Left renal cortex interstitium (tissue), 4 donors: ENCODE data around the gene IGFLR1. TPM values are rescaled to one million over a fixed set of nuclear protein-coding genes. Genes with fewer than 3 reads are reported as not detected.
"Not testable (repeated sequence)": the region's sequence is repeated elsewhere in the genome, so short reads cannot be mapped to it uniquely, and the experiment has no call there.

ENCODE experiments used
- DNase-seq, 4 donors: peaks; one replicate each; pipeline ENCODE4 v3.0.0-alpha.2; 2013; ENCODE audit warnings: low read depth in 4 of 4, low spot score in 2 of 4, missing footprints in 1 of 4
- polyA plus RNA-seq, 4 donors: library from polyadenylated mRNA; unstranded; fragments of 120-200 nt; gene quantifications; one replicate each; pipeline ENCODE4 v1.2.1, GENCODE V29; 2013; ENCODE audit not compliant: insufficient read length in 4 of 4

Gene IGFLR1
- polyA plus RNA-seq, 4 donors = 2.8 to 4.6 (median 3.7) TPM

GRCh38 chr19:35727053-35727955, 14.9 kb downstream of the IGFLR1 start:
- no peak for DNase-seq

DNA sequence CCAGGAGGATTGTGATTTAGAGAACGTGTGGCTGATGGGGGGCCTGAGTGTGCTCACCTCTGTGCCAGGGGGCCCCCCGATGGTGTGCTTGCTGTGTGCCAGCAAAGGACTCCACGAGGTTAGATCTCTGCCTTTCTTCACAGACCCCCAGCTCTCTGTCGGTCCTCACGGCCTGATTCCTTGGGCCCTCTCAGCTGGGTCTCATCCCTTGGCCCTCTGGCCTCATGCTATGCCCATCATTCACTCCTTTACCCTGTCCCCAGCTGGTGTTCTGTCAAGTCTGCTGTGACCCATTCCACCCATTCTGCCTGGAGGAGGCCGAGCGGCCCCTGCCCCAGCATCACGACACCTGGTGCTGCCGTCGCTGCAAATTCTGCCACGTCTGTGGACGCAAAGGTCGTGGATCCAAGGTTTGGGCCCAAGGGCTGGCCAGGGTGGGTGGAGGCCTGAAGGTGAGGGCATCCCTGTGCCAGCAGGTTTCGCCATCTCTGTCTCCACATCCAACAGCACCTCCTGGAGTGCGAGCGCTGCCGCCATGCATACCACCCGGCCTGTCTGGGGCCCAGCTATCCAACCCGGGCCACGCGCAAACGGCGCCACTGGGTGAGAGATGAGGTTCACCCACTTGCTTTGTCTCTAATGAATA, 16.9 kb downstream of the IGFLR1 start:
- DNase-seq = no peak

DNA sequence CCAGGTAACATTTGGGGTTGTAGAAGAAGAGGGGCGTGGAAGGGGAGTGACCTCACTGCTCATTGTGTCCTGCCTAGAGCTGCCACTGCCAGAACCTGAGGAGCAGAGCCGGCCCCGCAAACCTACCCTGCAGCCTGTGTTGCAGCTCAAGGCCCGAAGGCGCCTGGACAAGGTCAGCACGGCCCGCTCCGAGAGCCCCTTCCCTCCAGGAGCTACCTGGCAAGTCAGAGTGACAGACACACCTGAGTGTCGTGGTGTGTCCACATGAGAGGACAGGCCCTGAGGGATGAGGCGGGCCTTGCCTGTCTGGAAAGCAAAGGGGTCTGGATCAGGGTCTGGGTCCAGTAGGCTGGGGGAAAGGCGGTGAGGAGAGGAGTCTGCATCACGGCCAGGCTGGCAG, 17.7 kb downstream of the IGFLR1 start:
- DNase-seq = no peak

DNA sequence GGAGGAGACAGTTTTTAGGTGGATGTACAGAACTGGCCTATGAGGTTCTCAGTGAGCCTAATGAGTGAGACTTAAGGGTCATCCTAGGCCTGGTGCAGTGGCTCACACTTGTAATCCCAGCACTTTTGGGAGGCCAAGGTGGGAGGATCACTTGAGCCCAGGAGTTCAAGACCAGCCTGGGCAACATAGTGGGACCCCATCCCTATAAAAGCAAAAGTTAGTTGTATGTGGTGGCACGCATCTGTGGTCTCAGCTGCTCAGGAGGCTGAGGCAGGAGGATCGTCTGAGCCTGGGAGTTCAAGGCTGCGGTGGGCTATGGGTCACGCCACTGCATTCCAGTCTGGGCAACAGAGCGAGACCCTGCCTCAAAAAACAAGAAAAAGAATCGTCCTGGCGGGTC, 18.1 kb downstream of the IGFLR1 start:
- DNase-seq = not testable (repeated sequence)

- no peak for DNase-seq
Observed at GRCh38 chr19:35723671-35724070, 18.6 kb downstream of the IGFLR1 start.

DNA sequence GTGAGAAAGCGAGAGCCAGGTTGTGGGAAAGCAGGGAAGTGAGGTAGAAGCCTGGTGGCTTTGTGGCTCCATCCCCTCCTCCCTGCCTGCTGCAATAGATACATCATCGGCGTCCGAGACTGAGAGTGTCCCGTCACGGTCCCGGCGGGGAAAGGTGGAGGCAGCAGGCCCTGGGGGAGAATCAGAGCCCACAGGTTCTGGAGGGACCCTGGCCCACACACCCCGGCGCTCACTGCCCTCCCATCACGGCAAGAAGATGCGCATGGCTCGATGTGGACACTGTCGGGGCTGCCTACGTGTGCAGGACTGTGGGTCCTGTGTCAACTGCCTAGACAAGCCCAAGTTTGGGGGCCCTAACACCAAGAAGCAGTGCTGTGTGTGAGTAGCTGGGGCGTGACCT, 19.4 kb downstream of the IGFLR1 start:
- DNase-seq = no peak

- no peak for DNase-seq
Observed at GRCh38 chr19:35722461-35722860, 19.8 kb downstream of the IGFLR1 start.

- DNase-seq = no peak
Observed at GRCh38 chr19:35721374-35721773, 20.9 kb downstream of the IGFLR1 start.

DNA sequence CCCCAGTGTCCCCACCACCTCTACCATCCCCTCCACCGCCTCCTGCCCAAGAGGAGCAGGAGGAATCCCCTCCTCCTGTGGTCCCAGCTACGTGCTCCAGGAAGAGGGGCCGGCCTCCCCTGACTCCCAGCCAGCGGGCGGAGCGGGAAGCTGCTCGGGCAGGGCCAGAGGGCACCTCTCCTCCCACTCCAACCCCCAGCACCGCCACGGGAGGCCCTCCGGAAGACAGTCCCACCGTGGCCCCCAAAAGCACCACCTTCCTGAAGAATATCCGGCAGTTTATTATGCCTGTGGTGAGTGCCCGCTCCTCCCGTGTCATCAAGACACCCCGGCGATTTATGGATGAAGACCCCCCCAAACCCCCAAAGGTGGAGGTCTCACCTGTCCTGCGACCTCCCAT, 21.6 kb downstream of the IGFLR1 start:
- DNase-seq = no peak

- no peak for DNase-seq
Observed at GRCh38 chr19:35720163-35720524, 22.1 kb downstream of the IGFLR1 start.

DNA sequence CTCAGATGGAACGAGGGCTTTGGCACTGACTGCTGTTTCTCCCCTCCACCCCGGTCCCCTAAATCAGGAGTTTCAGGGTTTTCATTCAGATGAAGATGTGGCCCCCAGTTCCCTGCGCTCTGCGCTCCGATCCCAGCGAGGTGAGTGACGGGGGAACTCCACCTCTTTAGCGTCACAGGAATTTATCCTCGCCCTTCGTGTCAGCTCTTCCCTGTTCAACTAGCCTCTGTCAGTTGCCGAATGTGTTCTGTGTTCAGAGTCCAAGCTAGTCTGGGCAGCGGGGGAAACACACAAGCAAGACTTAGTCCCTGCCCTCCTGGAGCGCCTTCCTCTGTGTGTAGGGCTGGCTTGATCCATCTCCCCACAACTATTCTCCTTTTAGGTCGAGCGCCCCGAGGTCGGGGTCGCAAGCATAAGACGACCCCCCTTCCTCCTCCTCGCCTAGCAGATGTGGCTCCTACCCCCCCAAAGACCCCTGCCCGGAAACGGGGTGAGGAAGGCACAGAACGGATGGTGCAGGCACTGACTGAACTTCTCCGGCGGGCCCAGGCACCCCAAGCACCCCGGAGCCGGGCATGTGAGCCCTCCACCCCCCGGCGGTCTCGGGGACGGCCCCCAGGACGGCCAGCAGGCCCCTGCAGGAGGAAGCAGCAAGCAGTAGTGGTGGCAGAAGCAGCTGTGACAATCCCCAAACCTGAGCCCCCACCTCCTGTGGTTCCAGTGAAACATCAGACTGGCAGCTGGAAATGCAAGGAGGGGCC, 22.7 kb downstream of the IGFLR1 start:
- no peak for DNase-seq

DNA sequence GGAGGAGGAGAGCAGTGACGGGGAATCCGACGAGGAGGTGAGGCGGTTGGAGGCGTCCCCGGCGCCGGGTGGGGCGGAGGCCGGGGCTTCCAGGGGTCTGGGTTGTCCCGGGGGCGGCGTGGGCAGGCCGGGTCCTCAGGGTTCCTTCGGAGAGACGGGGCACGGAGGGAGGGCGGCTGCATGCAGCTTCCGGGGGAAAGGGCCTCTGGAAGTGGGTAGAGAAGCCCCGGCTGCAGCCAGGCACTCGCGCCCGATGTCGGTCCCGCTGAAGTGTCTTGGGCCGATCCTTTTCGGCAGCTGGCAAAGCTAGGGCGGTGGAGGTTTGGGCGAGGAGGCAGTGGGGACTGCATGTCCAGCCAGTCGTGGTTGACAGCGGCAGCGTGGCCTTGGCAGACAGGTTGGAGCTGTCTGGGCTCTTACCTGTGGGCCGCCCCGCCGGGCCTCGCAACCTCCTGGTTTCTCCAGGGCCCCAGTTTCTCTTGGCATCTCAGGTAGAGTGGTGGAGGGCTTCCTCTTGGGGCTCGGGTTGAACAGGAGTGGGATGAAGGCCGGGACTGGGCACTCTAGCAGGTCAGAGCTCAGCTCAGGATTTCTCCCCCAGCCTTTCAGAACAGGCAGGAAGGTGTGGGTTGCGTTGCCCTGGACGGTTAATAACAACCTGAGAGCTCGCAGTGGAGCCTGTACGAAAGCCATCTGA, 23.8 kb downstream of the IGFLR1 start:
- no peak for DNase-seq

DNA sequence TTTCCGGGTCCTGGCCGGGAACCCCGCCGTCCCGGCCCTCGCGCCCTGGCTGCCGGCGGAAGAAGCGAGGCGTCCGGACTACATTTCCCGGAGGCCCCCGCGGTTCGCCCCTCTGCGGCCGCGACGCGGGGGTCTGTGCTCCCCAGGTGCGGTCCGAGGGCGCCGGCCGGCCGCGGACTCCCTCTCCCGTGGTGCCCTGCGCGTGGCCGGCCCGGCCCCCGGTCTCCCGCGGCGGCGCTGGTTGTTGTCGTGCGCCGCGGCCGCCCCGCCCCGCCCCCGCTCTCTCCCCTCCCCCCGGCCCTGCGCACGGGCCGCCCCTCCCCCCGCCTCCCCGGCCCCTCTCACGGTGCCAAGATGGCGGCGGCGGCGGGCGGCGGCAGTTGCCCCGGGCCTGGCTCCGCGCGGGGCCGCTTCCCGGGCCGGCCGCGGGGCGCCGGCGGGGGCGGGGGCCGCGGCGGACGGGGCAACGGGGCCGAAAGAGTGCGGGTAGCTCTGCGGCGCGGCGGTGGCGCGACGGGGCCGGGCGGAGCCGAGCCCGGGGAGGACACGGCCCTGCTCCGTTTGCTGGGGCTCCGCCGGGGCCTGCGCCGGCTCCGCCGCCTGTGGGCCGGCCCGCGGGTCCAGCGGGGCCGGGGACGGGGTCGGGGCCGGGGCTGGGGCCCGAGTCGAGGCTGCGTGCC, 24.4 kb downstream of the IGFLR1 start, which contains the start of gene KMT2B:
Gene KMT2B (plus strand): TSS at position 339 of the 680 bp plus-strand sequence. CDS start 16 bp downstream, at position 355.
- peak in 2 of 4 donors; percentile 79 to 91 for DNase-seq

DNA sequence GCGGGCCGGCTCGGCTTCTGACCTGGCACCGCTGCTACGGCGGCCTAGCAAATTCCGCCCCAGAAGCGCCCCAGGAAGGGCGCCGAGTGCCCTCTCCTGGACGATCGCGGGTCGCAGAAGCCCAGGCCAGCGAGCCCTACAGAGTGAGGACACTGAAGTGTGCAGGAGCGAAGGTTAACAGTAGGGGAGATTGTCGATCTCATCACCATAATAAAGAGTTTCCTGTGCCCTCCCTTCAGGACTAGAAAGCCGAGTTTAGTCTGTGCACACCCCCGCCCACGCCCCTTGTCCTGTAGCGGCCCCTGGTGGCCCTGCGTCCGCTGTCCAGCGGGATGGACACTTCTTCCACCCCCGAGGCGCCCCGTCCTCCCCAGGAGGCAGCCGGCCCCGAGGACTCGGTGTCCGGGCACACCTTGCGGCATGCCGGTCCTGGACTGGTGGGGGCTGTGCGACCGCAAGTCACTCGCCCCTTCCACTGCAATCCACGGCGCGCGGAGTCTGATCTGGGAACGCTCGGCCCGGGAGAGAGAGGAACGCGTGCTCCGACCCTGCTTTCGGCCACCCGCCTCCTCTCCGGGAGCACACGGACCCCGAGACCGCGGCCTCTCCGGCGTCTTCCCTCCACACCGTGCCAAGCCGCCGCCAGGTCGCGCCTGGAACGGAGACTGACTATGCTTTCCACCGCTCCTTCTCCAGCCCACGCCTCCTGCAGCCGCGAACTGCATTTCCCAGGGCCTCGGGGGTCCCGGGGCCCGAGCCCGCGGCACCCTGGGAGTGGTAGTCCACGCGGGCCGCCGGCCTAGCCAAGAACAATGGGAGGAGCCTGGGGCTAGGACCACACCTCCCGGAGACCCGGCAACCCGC, 25.2 kb downstream of the IGFLR1 start:
- DNase-seq = peak; percentile 55 to 93 (median 74)

GRCh38 chr19:35715981-35716800, 26.1 kb downstream of the IGFLR1 start:
- no peak for DNase-seq

- DNase-seq = no peak
Observed at GRCh38 chr19:35715355-35715809, 26.9 kb downstream of the IGFLR1 start.

DNA sequence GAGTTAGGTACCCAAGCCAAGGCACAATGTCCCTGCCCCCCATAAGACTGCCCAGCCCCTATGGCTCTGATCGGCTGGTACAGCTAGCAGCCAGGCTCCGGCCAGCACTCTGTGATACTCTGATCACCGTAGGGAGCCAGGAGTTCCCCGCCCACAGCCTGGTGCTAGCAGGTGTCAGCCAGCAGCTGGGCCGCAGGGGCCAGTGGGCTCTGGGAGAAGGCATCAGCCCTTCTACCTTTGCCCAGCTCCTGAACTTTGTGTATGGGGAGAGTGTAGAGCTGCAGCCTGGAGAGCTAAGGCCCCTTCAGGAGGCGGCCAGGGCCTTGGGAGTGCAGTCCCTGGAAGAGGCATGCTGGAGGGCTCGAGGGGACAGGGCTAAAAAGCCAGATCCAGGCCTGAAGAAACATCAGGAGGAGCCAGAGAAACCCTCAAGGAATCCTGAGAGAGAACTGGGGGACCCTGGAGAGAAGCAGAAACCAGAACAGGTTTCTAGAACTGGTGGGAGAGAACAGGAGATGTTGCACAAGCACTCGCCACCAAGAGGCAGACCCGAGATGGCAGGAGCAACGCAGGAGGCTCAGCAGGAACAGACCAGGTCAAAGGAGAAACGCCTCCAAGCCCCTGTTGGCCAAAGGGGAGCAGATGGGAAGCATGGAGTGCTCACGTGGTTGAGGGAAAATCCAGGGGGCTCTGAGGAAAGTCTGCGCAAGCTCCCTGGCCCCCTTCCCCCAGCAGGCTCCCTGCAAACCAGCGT, 27.5 kb downstream of the IGFLR1 start:
- no peak for DNase-seq
